OCI-M1 (cell line): ENCODE measurements around the gene DICER1.

Experiments used
- DNase-seq: peaks from one replicate; lab custom pipeline; 2025; lab: John Stamatoyannopoulos, UW

Gene DICER1

DNA sequence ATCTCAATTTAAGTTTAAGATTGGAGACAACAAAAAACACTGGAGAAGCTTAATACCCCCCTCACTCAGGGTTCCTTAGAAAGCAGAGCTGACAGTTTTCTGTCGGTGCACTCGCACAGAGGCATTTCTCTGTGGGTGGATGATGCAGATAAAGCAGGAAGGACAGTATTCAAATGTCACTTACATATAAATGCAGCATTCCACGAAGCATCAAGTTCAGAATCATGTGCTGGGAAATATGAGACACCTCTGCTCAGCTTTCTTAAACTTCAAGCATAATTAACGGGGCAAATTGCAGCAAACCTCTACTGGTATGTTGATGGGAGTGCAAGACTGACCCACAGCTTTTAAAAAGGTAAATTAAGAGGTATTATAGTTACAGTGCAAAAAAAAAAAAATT, 68.7 kb downstream of the DICER1 start:
- DNase-seq: no peak

DNA sequence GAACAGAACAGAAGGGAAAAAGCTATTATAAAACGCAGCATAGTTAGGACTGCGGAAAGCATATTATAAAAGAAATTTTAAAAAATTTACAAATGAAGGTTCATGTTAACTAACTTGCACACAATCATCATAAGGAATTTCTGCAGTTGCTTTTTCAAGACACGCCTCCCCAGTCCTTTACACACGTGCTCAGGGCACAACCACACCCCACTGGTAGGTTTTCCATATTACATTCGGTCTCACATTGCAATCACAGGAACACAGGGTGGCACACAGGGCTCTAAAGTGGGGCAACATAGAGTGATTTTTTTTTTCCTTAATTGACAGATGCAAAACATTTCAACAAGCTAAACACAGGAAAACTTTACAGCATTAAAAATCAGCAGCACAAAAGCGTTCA, 69.7 kb downstream of the DICER1 start:
- no peak for DNase-seq

DNA sequence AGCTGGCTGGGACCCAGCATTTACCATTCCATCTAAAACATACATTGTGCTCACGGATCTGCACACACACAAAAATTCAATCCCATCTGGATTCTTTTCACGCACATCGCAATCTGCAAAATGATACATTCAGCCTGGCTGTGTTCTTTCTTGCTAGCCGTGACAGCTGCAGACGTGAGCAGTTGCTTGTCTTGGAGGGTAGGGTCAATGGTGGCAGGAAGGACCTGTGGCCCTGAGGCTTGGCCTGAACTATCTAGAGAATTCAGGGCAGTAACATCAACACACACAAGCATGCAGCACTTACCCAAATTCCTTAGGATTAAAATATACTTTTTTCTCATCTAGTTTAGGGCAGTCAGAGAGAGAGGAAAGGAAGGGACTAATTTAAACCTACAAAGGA, 72.0 kb downstream of the DICER1 start:
- no peak for DNase-seq

DNA sequence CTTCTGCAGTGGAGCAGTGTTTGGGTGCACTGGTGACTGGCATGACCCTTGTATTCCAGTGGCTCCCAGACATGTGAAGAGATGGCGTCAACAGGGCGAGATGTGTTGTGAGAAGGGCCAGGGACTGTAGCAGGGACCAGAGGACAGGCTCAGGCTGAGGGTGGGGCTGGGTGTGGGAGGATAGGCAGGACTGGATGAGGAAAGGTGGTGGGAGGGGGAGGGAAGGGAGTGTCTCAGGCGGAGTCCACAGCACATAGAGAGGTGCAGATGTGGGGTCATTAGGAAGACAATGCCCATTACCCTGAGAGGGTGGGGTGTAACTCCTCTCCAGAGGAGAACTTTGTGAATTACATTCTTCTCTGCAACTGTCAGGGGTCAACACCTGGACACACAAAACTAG, 78.5 kb downstream of the DICER1 start:
- DNase-seq: no peak

DNA sequence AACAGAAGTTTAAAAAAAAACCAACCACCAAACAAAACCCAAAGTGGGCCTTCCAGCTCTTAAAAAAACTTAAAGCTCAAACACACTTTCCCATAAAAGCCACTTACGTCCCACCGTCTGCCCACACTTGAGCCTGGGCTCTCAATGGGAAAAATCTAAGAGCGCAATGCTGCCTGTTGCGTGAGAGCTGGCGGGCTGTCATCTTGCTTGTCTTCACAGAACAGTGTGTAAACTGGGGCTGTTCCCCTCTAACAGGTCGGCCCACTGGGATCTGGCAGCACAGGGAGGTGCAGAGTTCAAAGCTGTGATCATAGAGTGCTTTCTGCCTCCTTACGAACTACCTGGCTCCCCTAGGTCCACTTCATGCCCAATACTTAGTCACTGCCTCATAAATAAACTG, 80.0 kb downstream of the DICER1 start:
- DNase-seq: no peak

DNA sequence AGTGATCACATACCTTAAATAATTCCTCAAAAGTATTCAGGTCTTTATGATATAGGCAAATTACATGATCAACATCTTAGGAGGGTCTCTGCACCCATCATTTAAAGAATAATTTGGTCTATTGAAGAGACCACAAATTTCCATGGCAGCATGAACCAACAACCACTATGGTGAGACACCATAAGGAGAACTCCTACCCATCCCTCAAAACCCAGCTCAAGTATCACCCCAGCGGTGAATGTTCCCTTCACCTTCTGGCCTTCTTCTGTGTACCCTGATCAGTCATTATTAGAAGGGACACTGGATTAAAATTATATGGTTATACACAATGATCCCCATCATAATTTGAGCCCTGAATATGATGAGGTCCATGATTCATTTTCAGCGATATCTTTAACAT, 81.5 kb downstream of the DICER1 start:
- no peak for DNase-seq

DNA sequence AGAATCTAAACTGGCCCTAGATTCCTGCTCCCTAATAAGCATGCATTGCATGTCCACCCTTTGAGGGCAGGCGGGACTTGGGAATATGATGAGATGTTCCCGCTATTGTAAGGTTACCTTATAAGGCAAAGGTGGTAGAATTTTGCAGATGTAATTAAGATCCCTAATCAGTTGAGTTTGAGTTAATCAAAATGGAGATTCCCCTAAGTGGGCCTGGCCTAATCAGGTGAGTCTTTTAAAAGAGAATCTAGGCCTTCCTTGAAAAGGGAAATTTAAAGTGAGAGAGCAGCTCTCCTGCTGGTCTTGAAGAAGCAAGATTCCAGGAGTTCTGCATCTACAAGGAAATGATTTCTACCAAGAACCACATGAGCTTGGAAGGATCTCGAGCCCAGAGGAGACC, 83.4 kb downstream of the DICER1 start:
- DNase-seq: no peak

DNA sequence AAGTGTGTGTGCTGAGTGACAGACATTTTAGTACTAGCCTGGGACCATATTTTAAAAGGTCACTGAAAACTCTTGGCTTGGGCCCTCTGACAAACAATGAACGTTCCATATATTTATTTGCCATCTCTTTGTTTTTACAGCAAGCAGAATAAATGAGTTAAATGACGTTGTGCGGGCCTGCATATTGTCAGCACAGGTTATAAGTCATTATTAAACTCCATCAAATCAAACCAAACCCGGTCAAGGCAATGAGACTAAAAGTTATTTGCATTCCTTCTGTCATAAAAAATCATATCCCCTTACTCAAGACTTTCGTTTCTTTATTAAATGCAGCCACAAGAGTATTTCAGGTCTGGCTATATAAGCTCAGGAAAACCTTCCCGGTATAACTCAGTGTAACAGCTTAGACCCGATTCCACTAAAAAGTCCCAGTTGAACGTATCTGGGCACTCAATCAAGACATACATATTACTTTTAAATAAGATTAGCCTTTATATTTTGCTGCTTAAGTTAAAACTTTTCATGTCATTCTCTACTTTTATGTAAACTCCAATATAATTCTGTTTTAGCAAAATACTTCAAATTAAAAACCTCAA, 84.9 kb downstream of the DICER1 start:
- no peak for DNase-seq

DNA sequence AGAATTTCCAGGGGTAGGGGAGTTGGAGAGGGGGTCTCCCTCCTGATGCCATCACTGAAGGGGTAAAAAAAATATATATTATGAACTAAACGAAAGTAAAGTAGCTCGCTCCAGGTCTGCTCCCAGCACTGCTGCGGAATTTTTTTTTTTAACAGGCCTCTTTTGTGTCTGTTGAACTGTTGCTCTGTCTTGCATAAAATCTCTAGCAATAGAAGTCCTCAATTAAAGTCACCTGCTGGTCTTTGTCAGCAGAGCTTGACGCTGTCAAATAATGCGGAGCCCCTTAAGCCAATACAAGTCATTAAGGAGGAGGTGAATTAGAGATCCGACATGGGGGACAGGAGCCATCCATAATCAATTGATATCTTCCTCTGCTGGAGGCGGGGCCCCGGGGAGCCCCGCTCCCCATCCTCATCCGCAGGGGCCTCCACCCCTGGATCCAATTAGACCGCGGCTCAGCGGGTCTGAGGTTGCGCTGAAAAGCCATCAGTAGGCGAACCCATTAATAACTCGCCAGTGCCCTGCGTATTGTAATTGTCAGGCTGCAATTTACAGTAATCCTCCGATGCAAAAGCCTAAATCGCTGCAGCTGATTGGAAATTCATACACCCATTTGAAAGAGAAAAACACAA, 85.6 kb downstream of the DICER1 start:
- no peak for DNase-seq

DNA sequence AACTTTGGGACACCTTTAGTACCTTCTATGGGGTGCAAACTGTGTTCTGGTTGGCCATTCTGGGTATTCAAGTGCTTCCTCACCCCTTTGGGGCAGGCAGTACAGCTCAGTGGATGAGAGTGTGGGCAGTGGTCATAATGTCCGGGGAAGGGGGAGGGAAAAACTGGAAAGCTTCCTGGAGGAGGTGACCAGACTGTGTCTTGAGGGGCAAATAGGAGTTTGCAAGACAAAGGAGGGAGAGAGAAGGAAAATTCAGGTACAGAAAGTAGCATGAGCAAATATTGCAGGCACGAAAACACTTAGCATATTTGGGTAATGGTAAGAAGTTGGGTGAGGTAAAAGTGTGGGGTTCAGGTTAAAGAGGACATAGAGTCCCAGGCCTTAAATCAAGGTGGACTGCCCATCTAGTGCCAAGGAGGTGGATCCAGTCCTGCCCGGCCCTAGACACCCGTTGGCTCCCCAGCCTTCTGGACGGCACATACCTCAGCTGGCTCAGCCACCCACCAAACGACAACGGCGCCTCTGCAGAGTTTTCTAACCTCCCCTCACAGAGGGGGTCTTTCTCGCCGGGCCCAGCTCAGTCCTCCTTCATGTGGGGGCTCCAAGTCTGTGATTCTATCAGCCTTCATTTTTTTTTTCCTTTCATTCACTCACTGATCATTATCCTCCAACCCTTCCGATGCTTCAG, 86.4 kb downstream of the DICER1 start:
- DNase-seq: no peak

DNA sequence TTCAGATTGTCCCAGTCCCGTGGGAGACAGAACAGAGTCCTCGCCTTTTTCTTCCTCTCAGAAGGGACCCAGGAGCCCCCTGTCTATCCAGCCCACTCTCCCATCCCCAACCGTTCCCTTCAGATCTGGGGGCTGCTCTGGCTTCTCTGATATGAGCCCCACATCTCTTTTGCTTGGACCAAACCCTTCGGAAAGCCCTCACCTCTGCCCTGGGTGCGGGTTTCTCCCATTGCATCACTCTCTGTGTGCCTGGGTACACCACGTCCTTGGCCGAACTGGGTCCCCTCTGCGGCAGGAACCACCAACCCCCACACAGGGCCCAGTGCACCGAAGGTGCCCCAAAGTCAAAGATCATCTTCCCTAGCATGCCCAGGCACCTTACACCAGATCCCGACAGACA, 87.8 kb downstream of the DICER1 start:
- DNase-seq: no peak

DNA sequence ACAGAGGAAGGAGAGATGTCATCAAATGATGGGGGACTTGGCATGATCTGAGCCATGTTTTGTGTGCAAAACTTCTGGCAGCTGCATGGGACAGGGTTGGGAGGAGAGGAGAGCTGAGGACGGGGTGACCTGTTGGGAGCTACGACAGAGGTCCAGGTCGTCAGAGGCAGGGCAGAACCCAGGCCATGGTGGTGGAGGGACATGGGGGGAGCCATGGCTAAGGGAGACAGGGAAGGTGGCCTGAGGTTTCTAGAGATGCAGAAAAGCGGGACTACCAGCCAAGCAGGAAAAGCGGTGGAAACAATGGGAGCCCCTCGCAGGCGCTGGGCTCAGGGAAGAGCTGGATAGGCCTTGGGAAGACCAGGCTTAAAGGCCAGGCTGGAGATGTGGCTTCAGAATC, 88.3 kb downstream of the DICER1 start:
- DNase-seq: no peak

DNA sequence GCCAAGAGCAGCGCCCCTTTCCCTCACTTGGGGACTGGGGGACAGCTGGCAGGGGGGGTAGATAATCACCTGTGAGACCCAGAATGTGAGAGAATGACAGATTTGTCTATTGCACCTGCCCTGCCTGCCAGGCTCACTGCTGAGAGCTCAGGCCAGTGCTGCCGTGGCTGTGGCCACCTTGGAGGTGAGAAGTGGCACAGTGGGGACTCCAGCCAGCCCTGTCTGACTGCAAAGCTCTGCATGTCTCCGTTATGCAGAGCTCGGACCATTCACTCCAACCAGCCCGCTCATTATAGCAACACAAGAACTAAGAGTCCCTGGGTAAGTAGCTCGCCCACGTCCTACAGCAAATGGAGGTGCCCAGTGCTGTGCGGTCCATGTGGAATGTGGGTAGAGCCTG, 88.8 kb downstream of the DICER1 start:
- no peak for DNase-seq

DNA sequence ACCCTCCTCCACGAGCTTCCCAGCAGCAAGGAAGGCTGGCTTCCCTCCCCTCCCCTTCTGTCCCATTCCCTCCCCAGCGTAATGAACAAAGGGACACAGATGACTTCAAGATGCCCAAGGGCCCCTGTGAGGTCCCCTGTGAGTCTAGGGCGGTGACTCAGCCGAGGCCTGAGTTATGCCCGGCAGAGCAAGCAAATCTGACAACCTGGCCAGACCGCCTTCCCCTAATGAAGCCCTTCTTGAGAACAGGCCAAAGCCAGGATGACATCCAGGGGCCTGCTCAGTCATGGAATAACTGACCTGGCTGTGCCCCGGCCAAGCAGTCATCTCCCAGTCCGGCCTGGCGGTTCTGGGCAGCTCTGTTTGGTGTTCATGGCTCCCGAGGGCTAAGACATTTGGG, 89.2 kb downstream of the DICER1 start:
- DNase-seq: no peak

DNA sequence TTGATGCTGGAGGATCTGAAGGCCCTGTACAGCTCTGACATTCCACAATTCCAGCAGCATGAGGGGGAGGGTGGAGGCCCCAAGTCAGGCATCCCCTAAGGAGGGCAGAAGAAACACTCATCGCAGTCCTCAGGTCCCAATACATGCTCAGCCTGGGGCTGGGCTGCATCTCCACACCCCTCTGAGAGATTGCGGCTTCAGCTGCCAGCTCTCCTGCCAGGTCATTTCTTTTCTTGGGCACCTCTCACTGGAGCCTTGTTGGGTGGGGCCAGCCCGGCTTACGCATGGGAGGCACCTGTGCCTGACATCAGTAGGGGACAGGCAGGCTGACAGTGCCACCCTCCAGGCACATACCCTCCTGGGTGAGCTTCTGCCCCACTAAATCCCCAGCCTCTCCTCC, 89.8 kb downstream of the DICER1 start:
- DNase-seq: no peak

DNA sequence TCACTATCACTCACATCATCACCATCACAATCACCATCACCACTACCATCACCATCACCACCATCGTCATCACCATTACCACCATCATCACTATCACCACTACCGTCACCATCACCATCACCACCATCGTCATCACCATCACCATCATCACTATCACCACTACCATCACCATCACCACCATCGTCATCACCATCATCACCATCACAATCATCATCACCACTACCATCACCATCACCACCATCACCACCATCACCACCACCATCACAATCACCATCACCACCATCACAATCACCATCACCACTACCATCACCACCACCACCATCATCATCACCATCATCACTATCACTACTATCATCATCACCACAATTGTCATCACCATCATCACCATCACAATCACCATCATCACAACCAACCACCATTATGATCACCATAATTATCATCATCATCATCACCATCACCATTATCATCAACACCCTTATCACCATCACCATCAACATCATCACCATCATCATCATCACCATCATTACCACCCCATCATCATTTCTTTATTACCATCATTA, 90.8 kb downstream of the DICER1 start:
- DNase-seq: no peak

DNA sequence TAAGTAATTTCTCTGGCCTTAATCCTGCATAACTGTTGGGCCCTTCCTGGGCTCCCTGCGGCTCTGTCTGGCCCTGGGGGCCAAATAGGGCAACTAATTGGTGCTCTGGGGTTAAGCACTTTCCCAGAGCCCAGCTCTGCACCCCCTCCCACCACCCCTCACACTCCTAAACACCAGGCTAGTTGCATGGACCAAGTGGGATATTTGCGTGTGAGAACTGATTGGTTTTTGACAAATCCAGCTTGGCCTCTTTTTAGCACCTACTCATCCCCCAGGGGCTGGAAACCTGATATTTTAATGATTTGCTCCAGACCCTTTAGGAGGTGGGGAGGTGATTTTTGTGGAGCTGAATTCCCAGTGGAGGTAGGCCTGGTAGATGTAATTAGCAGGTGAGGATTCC, 91.9 kb downstream of the DICER1 start:
- DNase-seq: no peak

DNA sequence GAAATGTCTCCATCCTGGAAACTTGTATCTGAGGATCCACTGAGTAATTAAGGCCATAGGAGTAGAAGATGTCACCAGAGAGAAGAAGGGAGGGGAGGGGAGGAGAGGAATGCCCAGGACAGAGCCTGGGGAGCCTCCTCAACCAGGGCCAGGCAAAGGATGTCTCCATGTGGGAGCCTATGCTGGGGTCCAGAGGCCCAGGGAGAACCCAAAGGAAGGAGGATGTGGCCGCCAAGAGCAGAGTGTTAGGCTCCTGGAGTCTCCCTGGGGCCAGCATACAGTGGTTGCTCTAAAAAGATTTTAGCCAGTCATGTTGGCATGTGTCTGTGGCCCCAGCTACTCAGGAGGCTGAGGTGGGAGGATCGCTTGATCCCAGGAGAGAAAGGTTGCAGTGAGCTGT, 92.6 kb downstream of the DICER1 start:
- DNase-seq: no peak

DNA sequence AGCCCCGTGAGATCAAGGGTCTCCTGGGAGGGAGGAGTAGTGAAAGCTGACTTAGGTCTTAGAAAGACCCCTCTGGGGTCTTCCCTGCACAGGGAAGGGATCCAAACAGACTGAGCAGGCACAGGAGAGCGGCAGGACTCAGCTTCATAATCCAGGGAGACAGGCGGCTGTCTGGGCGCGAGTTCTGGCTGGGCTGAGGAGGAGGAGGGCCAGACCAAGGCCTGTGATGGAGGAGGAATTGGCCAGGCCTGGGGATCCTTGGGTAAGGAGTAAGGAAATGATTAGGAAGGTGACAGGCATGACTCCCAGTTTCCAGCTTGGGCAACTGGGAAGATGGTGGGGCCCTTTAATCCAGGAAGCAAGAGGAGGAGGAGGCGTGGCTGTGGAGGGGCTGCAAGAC, 93.1 kb downstream of the DICER1 start:
- no peak for DNase-seq

DNA sequence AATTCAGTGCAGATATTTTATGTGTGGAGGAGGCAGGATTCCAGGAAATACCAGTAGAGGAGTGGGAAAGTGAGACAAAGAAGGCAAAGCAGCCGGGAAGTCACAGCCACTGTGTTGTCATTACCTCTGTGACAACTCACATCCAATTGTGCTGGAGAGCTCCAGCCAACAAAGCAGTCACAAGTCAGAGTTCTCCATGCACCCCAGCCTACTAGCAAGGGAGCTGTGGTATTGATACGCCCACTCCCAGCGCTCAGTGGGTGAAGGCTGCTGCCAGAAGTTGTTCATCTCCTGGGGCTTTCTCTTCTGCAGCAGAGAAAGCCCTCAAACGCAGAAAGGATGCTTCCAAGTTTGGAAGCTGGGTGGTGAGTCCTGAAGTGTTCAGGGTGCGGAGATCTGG, 93.9 kb downstream of the DICER1 start:
- DNase-seq: no peak

DNA sequence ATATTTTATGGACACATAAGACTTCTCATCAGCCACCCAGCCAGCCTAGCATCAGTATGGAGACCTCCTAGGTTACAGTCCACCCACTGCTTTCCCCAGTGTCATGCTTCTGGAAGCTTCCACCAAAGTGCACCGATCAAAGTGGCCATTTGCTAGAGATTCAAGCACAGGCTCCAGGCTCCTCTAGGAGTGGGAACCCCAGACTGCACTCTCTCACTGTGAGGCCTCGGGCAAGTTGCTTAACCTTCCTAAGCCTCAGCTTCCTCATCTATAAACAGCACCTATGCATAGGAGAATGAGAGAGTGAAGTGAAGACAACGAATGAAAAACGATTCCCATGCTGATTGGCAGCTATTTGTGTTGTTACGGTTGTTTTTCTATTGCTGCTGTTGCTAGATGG, 94.4 kb downstream of the DICER1 start:
- no peak for DNase-seq

DNA sequence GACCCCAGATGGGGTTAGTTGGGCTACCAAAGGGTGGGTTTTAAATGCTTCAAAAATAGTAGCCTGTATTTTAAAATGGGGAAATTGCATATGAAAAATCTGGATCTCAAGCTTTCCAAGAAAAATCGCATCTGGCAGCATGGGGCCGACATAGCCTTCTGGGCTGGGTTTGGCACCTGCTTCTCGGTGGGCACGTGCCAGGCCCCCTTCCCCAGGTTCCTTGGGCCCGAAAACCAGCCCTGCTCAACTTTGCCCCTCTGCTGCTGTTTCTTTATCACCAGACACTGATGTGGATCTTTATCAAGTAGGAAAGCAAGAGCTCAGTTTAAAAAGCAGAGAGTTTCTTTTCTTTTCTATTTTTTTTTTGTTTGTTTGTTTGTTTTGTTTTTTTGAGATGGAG, 95.1 kb downstream of the DICER1 start:
- DNase-seq: no peak

DNA sequence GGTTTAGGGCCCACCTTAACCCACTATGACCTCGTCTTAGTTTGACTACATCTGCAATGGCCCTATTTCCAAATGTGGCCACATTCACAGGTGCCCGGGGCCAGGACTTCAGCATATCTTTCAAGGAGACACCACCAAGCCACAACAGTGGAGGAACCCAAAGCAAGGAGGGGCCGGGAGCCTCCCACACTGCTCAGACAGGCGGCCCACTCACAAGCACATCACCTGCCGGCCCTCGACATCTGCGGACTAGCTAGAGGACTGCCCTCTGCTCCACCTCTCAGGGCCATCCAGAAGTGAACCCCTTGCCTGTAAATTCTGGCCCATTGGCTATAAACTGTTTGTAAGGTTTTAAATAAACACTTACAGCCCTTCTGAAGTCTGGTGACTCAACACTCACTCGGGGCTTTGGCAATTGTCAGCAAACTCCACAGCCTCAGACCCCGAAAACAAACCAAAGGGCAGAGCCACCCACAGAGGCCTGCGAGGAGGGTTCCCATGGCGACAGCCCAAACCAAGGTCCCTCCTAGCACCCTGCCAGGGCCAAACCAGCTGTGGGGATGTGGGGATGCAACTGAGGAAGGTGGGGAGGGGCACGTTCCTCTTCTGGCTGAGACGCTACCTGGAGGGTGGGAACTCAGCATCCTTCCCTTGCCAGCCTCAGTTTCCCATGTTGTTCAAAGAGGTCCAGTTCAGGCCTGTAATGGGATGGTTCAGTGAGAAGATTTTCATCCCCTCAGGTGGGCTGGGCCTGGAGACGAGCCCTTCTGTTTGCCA, 95.8 kb downstream of the DICER1 start:
- no peak for DNase-seq
